Ascending aorta (tissue), 2 donors: ENCODE measurements around the gene CENPP. TPM values are rescaled to one million over a fixed set of nuclear protein-coding genes. Genes with fewer than 3 reads are reported as not detected.

Source experiments
- DNase-seq, 2 donors: peaks; one replicate each; pipeline ENCODE4 v3.0.0-alpha.2; 2019; ENCODE audit warnings: low spot score in 2 of 2
- H3K27ac ChIP-seq, 2 donors: fragments of 200-600 bp; sonication (generic); one replicate each; pipeline ENCODE4 v1.5.1; 2016 to 2017; ENCODE audit warnings: mild to moderate bottlenecking in 1 of 2
- H3K27me3 ChIP-seq: fragments of 200-600 bp; sonication (generic); one replicate; pipeline ENCODE4 v1.5.1; 2017
- H3K36me3 ChIP-seq, 2 donors: fragments of 200-600 bp; sonication (generic); one replicate each; pipeline ENCODE4 v1.5.1; 2016
- H3K4me1 ChIP-seq, 2 donors: fragments of 200-600 bp; sonication (generic); one replicate each; pipeline ENCODE4 v1.5.1; 2016 to 2017; ENCODE audit warnings: mild to moderate bottlenecking in 1 of 2
- H3K4me3 ChIP-seq, 2 donors: fragments of 200-600 bp; sonication (generic); one replicate each; pipeline ENCODE4 v1.5.1; 2016 to 2017; ENCODE audit warnings: mild to moderate bottlenecking in 1 of 2
- H3K9me3 ChIP-seq, 2 donors: fragments of 200-600 bp; sonication (generic); one replicate each; pipeline ENCODE4 v1.5.1; 2016
- intact Hi-C: fragments of 100-400 bp; cut with DNase I; formaldehyde crosslinking; loops from one replicate; pipeline ENCODE4 v1.15.1; 2023
- total RNA-seq: library from RNA; depleted of rRNA; stranded (reverse); fragments of >200 nt; gene quantifications from one replicate; pipeline ENCODE4 v1.1.0, GENCODE V29; 2016
- TF ChIP-seq, protein P1 (sequence below), 3 experiments: fragments of 200-600 bp in 2 of 3; fragments of 450-650 bp in 1 of 3; sonication (generic) in 2 of 3; IDR thresholded peaks; one replicate each; pipeline ENCODE4 v1.5.1; 2016 to 2019; ENCODE audit warnings: antibody characterized with exemption in 3 of 3, mild to moderate bottlenecking in 1 of 3, moderate library complexity in 1 of 3

Gene CENPP
- total RNA-seq, 1 donor from 2014 or later: 0.43 TPM

DNA sequence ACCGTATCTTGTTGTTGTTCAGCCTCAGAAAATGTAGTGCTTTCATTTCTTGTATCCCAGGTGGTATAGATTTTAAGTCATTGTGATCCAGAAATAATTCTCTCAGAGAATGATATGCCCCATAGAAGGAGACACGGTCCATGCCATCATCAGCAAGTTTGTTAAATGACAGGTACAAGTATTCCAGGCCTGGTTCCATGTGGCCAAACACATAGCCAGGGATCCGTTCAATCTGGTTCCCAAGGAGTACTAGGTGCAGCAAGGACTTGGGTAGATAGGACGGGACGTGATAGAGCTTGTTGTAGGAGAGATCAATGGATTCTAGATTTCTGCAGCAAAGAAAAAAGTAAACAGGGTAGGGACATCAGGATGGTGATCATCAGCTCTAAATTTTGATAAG lies 175.0 kb downstream of the CENPP start:
- peak overlapping the region; percentile 60 to 76 for H3K27ac ChIP-seq
- H3K4me1 ChIP-seq: peaks cover 17 to 29% of the 10 kb centered on the region in 2 donors
- intact Hi-C loops: loop anchor here (2.0 kb wide), 1 partner anchor 20 kb away; no protein-coding TSS in a partner anchor
- TF ChIP-seq, protein P1, sequence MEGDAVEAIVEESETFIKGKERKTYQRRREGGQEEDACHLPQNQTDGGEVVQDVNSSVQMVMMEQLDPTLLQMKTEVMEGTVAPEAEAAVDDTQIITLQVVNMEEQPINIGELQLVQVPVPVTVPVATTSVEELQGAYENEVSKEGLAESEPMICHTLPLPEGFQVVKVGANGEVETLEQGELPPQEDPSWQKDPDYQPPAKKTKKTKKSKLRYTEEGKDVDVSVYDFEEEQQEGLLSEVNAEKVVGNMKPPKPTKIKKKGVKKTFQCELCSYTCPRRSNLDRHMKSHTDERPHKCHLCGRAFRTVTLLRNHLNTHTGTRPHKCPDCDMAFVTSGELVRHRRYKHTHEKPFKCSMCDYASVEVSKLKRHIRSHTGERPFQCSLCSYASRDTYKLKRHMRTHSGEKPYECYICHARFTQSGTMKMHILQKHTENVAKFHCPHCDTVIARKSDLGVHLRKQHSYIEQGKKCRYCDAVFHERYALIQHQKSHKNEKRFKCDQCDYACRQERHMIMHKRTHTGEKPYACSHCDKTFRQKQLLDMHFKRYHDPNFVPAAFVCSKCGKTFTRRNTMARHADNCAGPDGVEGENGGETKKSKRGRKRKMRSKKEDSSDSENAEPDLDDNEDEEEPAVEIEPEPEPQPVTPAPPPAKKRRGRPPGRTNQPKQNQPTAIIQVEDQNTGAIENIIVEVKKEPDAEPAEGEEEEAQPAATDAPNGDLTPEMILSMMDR (IDR thresholded peaks at IDR 0.05): no peak
- no peak overlapping the region for H3K4me3 ChIP-seq
- H3K36me3 ChIP-seq: no peaks in the 10 kb centered on the region
- H3K27me3 ChIP-seq: no peaks in the 10 kb centered on the region
- no peaks in the 10 kb centered on the region for H3K9me3 ChIP-seq
- DNase-seq: no peak

DNA sequence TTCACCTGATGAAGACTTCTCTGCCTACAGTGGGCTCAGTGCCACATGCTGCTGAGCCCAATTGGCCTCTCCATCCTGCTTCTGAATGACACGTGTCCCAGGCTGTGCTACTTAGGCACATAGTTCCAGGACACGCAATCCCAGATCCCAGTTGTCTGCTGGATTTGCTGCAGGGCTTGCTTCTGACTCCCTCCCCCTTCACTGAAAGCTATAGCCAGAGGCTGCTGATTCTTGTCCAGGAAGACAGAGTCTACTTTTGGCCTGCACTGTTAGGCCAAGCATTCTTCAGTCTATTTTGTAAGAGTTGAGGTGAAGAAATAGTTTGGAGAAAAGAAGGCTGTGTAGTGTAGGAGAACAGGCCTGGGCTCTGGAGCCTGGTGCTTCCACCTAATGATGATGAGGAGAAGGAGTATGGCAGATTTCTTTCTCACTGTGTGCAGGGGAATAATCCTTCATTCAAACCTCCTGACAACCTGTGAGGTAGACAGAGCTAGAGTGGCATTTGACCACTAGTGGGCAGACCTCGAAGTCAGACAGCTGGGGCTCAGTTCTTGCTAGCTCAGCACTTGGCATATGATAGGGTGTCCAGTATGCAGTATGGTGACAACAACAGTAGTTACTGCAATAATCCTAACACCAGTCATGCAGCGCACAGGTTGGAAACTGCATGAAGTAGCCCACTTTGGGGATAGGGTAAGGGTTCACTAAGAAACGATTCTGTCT lies 176.1 kb downstream of the CENPP start:
- Histone ChIP-seq H3K9me3 (no peaks in the 10 kb centered on the region), H3K36me3 (no peaks in the 10 kb centered on the region), H3K27ac (peak overlapping the region; percentile 60 to 76), H3K4me1 (peaks cover 23 to 36% of the 10 kb centered on the region in 2 donors), H3K27me3 (no peaks in the 10 kb centered on the region), H3K4me3 (no peak overlapping the region)
- intact Hi-C loops: loop anchor here (2.0 kb wide), 1 partner anchor 21 kb away; no protein-coding TSS in a partner anchor
- TF ChIP-seq, protein P1 (IDR thresholded peaks at IDR 0.05): peak in 2 of 3 experiments; percentile 22 to 37
- peak; percentile 21 to 86 for DNase-seq

DNA sequence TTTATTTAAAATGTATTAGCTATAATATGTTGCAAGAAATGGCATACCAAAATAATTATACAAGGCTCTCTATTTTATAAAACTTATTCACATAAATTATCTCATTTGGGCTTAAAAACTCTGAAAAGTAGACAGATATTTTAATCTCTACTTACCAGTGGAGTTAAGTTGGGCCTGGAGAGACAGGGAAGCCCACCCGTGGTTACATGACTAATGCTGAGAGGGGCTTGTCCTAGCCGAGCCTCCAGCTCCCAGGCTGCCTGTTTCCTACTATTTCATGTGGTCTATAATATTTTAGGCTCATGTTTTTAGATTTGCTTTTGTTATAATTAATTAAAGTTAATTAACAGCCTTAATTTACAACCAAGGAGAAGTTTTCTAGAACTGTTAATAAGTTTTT lies 177.4 kb downstream of the CENPP start:
- Histone ChIP-seq H3K27ac (no peak overlapping the region), H3K9me3 (no peaks in the 10 kb centered on the region), H3K27me3 (no peaks in the 10 kb centered on the region), H3K4me1 (peaks cover 32 to 47% of the 10 kb centered on the region in 2 donors), H3K4me3 (no peak overlapping the region), H3K36me3 (no peaks in the 10 kb centered on the region)
- TF ChIP-seq, protein P1 (IDR thresholded peaks at IDR 0.05): no peak
- intact Hi-C loops: no loop called here
- no peak for DNase-seq

DNA sequence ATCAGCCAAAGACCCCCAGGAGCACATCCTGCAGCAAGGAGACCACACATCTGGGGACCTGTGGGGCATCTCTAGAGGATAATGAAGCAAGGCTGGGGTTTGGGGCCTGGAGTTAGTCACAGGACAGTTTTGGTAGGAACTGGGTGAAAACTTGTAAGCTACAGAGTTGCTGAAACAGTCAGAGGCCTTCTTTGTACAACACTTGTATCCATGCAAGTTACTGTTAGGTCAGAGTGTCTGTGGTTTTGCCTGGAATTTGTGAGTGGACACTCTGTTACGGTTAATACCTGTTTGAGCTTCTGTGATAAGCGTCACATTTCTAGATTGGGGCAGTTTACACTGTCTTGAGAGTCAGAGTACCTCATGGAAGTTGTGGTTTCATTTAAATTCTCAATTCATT lies 179.1 kb downstream of the CENPP start:
- TF ChIP-seq, protein P1 (IDR thresholded peaks at IDR 0.05): no peak
- no peaks in the 10 kb centered on the region for H3K9me3 ChIP-seq
- DNase-seq: no peak
- no peak overlapping the region for H3K4me3 ChIP-seq
- peaks cover 33 to 45% of the 10 kb centered on the region in 2 donors for H3K4me1 ChIP-seq
- H3K36me3 ChIP-seq: no peaks in the 10 kb centered on the region
- no peaks in the 10 kb centered on the region for H3K27me3 ChIP-seq
- intact Hi-C loops: loop anchor here (5.0 kb wide), 1 partner anchor 97 kb away; no protein-coding TSS in a partner anchor
- H3K27ac ChIP-seq: peak overlapping the region; percentile 80 to 90

DNA sequence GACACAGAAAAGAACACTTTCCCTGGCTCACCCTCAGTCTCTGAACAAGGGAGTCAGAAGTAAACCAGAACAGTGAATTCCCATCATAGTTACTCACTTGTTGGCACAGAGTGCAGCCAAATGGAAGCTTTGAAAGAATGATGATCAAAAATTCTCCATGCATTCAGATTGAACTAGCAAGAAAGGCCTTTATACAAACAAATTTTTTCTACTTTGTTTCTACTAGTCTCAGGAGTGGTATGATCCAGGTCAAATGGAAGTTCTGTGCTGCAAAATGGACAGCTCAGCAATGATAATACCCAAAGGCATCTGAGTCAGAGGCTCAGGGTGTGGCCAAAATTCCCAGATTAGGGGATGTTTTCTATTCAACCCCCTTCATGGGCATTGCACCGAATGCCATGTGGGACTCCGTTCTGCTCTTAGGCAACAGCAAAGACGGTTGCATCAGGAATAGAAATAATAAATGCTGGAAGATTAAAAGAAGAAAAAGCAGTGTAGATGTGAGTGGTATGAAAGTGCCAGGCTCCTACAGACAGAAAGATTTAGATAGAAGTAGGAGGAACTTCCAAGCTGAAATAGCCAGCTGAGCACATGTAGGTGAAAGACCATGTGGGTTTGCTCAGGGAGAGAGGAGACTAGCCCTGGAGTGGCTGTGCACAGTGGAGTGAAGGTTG lies 180.6 kb downstream of the CENPP start:
- Histone ChIP-seq H3K27me3 (no peaks in the 10 kb centered on the region), H3K4me1 (peaks cover 33 to 44% of the 10 kb centered on the region in 2 donors), H3K4me3 (no peak overlapping the region)

More for the DNA sequence above, 180.6 kb downstream of the CENPP start:
- peak overlapping the region; percentile 80 to 90 for H3K27ac ChIP-seq
- intact Hi-C loops: loop anchor here (2.0 to 5.0 kb wide), 5 partner anchors 28 to 182 kb away; partner anchors contain the start of genes CENPP, ECM2 and NOL8
- TF ChIP-seq, protein P1 (IDR thresholded peaks at IDR 0.05): no peak
- H3K9me3 ChIP-seq: no peaks in the 10 kb centered on the region
- H3K36me3 ChIP-seq: no peaks in the 10 kb centered on the region
- peak in 1 of 2 donors; percentile 89 for DNase-seq
